Fibroblast of lung (primary cell): ENCODE results near the gene CRTAC1.

Experiments
- EZH2 ChIP-seq: IDR thresholded peaks from 2 replicates; pipeline ENCODE4 v1.5.1; 2012; ENCODE audit warnings: low read length, control low read depth, mild to moderate bottlenecking; ENCODE audit errors: missing control alignments
- TF ChIP-seq, protein P1 (sequence below), 2 donors: IDR thresholded peaks in 1 of 2; conservative IDR thresholded peaks in 1 of 2; 1 replicate in 1 of 2; 2 replicates in 1 of 2; pipeline ENCODE4 v1.5.1; 2011 to 2012; ENCODE audit warnings: low read length in 2 of 2, control low read depth in 1 of 2, inconsistent platforms in 1 of 2, low read depth in 1 of 2, mild to moderate bottlenecking in 1 of 2

DNA sequence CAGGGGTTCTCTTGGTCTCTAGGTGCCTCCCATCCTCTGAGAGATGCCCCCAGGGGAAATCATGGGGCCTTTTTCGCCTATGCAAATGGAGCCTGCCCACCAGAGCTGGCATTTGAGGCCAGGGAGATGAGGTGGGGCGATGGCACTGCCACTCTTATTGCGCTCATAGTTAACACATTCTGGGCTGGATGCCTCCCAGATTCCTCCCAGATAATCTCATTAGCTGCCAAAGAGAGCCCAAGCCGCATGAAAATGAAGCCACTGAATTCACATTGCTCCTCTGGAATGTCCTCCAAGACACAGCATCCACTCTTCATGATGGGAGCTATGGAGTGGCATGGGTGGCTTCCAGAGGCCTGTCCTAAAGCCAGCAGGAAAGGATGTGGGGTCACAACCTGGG is 119.8 kb downstream of the CRTAC1 start:
- TF ChIP-seq, protein P1, sequence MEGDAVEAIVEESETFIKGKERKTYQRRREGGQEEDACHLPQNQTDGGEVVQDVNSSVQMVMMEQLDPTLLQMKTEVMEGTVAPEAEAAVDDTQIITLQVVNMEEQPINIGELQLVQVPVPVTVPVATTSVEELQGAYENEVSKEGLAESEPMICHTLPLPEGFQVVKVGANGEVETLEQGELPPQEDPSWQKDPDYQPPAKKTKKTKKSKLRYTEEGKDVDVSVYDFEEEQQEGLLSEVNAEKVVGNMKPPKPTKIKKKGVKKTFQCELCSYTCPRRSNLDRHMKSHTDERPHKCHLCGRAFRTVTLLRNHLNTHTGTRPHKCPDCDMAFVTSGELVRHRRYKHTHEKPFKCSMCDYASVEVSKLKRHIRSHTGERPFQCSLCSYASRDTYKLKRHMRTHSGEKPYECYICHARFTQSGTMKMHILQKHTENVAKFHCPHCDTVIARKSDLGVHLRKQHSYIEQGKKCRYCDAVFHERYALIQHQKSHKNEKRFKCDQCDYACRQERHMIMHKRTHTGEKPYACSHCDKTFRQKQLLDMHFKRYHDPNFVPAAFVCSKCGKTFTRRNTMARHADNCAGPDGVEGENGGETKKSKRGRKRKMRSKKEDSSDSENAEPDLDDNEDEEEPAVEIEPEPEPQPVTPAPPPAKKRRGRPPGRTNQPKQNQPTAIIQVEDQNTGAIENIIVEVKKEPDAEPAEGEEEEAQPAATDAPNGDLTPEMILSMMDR (conservative IDR thresholded peaks at IDR 0.05 in 1 of 2, IDR thresholded peaks at IDR 0.05 in 1 of 2; ENCODE audit: low read depth in 1 of 2, low read length in 2 of 2) = no peak
- no peak for TF ChIP-seq EZH2
